ENCODE results near the gene CAPN3. TPM values are rescaled to one million over a fixed set of nuclear protein-coding genes. Genes with fewer than 3 reads are reported as not detected.

Gene CAPN3
- polyA plus RNA-seq, 1 donor from 2014 or later: 1.5 TPM

DNA sequence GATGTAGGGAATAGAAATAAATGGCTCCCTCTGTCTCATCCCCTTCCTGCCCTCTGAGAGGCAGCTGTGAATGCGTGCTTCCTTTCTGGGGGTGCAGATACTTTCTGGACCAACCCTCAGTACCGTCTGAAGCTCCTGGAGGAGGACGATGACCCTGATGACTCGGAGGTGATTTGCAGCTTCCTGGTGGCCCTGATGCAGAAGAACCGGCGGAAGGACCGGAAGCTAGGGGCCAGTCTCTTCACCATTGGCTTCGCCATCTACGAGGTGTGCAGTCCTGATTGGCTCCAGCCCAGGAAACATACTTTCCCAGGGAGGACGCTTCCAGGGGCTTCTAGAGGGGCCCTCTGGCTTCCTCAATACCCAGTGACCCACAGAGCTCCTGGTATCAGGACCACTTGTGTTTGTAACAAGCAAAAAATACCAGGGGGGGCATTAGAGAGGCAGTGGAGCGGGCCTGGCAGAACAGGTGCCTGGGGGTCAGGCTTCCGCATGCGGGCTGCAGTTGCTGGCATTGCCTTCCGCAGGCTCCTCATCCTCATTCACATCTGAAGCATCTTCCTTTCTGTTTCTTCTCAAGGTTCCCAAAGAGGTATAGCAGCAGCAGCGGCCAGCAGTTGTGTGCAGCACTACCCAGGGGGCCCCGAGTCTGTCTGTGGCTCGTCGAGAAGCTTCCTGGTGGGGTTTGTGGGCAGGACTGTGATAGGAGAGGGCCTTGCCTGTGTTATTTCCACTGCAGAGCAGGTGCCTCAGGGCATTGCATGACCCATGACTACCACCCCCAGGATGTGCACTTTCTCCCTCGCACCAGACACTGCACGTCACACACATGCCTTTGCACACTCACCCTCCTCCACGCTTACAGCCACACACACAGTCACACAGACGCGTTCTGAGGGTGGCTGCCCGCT is 42.5 kb downstream of the CAPN3 start:
- H3K79me2 ChIP-seq (replicated peaks; ENCODE audit: insufficient read depth, low read length): no peaks in the 10 kb centered on the region
- H3K9ac ChIP-seq (ENCODE audit: low read length): no peak overlapping the region
- H3K4me2 ChIP-seq (ENCODE audit: low read length): no peak overlapping the region
- no peak overlapping the region for H3K4me3 ChIP-seq (ENCODE audit: low read length)
- H3K9me2 ChIP-seq (ENCODE audit: insufficient read depth, low read length): no peaks in the 10 kb centered on the region
- no peaks in the 10 kb centered on the region for H3K36me3 ChIP-seq (ENCODE audit: insufficient read depth, low read length)
- no peak overlapping the region for H2AFZ ChIP-seq (ENCODE audit: low read depth, low read length)
- no peak overlapping the region for H3K27ac ChIP-seq (ENCODE audit: low read length)
- no peaks in the 10 kb centered on the region for H4K20me1 ChIP-seq (ENCODE audit: insufficient read depth)
- H3K27me3 ChIP-seq (ENCODE audit: insufficient read depth, low read depth, low read length): no peaks in the 10 kb centered on the region
- no peaks in the 10 kb centered on the region for H3K9me3 ChIP-seq (ENCODE audit: low read length)
- no peaks in the 10 kb centered on the region for H3F3A ChIP-seq (ENCODE audit: insufficient read depth, low read length, poor library complexity, severe bottlenecking)
- TF ChIP-seq SMC3 (conservative IDR thresholded peaks at IDR 0.05; ENCODE audit: poor library complexity) (no peak), MXI1 (conservative IDR thresholded peaks at IDR 0.05; ENCODE audit: poor library complexity, severe bottlenecking) (no peak), EZH2 (IDR thresholded peaks at IDR 0.05; ENCODE audit: borderline replicate concordance, insufficient read depth, low read length, poor library complexity, severe bottlenecking) (no peak)
- TF ChIP-seq, protein P1, sequence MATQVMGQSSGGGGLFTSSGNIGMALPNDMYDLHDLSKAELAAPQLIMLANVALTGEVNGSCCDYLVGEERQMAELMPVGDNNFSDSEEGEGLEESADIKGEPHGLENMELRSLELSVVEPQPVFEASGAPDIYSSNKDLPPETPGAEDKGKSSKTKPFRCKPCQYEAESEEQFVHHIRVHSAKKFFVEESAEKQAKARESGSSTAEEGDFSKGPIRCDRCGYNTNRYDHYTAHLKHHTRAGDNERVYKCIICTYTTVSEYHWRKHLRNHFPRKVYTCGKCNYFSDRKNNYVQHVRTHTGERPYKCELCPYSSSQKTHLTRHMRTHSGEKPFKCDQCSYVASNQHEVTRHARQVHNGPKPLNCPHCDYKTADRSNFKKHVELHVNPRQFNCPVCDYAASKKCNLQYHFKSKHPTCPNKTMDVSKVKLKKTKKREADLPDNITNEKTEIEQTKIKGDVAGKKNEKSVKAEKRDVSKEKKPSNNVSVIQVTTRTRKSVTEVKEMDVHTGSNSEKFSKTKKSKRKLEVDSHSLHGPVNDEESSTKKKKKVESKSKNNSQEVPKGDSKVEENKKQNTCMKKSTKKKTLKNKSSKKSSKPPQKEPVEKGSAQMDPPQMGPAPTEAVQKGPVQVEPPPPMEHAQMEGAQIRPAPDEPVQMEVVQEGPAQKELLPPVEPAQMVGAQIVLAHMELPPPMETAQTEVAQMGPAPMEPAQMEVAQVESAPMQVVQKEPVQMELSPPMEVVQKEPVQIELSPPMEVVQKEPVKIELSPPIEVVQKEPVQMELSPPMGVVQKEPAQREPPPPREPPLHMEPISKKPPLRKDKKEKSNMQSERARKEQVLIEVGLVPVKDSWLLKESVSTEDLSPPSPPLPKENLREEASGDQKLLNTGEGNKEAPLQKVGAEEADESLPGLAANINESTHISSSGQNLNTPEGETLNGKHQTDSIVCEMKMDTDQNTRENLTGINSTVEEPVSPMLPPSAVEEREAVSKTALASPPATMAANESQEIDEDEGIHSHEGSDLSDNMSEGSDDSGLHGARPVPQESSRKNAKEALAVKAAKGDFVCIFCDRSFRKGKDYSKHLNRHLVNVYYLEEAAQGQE (IDR thresholded peaks at IDR 0.05; ENCODE audit: borderline replicate concordance): no peak

DNA sequence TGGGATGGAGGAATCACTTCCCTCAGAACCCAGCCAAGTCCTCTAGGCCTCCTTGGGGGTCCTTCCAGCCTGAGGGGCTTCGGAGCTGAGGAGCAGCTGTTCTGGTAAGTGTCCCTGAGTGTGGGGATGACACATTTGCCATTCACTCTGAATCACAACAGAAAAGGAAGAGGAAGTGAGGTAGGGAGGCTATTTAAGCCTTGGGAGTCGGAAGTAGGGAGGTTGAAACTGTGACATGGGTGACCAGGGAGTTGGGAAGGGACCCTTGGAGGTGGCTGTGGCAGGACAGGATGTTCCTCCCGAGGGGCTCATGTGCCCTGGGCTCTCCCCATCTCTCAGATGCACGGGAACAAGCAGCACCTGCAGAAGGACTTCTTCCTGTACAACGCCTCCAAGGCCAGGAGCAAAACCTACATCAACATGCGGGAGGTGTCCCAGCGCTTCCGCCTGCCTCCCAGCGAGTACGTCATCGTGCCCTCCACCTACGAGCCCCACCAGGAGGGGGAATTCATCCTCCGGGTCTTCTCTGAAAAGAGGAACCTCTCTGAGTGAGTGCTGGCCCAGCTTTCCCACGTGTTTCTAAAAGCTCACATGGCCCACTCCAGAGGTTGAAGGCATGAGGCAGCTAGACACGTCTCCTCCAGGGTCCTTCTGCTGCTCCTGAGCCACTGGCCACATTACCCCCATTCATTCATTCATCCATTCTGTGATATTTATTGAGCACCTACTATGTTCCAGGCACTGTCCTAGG is 43.3 kb downstream of the CAPN3 start:
- H3K36me3 ChIP-seq (ENCODE audit: insufficient read depth, low read length): no peaks in the 10 kb centered on the region
- no peaks in the 10 kb centered on the region for H3K79me2 ChIP-seq (replicated peaks; ENCODE audit: insufficient read depth, low read length)
- no peak overlapping the region for H2AFZ ChIP-seq (ENCODE audit: low read depth, low read length)
- H3K27me3 ChIP-seq (ENCODE audit: insufficient read depth, low read depth, low read length): no peaks in the 10 kb centered on the region
- no peaks in the 10 kb centered on the region for H3K9me3 ChIP-seq (ENCODE audit: low read length)
- H3K4me2 ChIP-seq (ENCODE audit: low read length): no peak overlapping the region
- H3K4me3 ChIP-seq (ENCODE audit: low read length): no peak overlapping the region
- no peaks in the 10 kb centered on the region for H3F3A ChIP-seq (ENCODE audit: insufficient read depth, low read length, poor library complexity, severe bottlenecking)
- no peaks in the 10 kb centered on the region for H3K9me2 ChIP-seq (ENCODE audit: insufficient read depth, low read length)
- no peak overlapping the region for H3K9ac ChIP-seq (ENCODE audit: low read length)
- TF ChIP-seq SMC3 (conservative IDR thresholded peaks at IDR 0.05; ENCODE audit: poor library complexity) (no peak), EP300 (conservative IDR thresholded peaks at IDR 0.05; ENCODE audit: poor library complexity, severe bottlenecking) (no peak)
- TF ChIP-seq, protein P1 (IDR thresholded peaks at IDR 0.05; ENCODE audit: borderline replicate concordance): no peak
- H4K20me1 ChIP-seq (ENCODE audit: insufficient read depth): no peaks in the 10 kb centered on the region
- H3K27ac ChIP-seq (ENCODE audit: low read length): no peak overlapping the region
